H54 (cell line): Measurements from ENCODE around the gene MDC1.
"Not testable (repeated sequence)": the region's sequence is repeated elsewhere in the genome, so short reads cannot be mapped to it uniquely, and the experiment has no call there.

Experiments
- DNase-seq: peaks from one replicate; pipeline ENCODE4 v3.0.0; 2011; ENCODE audit warnings: low spot score, mixed read lengths; ENCODE audit not compliant: insufficient read length
- FAIRE-seq: peaks from 3 replicates; lab custom pipeline; 2011; peaks lifted over from hg19 to GRCh38; lab: Jason Lieb, UNC
- POLR2A ChIP-seq: IDR thresholded peaks from 2 replicates; pipeline ENCODE4 v1.6.1; 2011; ENCODE audit warnings: low read depth, mild to moderate bottlenecking, low read length

Gene MDC1, protein sequence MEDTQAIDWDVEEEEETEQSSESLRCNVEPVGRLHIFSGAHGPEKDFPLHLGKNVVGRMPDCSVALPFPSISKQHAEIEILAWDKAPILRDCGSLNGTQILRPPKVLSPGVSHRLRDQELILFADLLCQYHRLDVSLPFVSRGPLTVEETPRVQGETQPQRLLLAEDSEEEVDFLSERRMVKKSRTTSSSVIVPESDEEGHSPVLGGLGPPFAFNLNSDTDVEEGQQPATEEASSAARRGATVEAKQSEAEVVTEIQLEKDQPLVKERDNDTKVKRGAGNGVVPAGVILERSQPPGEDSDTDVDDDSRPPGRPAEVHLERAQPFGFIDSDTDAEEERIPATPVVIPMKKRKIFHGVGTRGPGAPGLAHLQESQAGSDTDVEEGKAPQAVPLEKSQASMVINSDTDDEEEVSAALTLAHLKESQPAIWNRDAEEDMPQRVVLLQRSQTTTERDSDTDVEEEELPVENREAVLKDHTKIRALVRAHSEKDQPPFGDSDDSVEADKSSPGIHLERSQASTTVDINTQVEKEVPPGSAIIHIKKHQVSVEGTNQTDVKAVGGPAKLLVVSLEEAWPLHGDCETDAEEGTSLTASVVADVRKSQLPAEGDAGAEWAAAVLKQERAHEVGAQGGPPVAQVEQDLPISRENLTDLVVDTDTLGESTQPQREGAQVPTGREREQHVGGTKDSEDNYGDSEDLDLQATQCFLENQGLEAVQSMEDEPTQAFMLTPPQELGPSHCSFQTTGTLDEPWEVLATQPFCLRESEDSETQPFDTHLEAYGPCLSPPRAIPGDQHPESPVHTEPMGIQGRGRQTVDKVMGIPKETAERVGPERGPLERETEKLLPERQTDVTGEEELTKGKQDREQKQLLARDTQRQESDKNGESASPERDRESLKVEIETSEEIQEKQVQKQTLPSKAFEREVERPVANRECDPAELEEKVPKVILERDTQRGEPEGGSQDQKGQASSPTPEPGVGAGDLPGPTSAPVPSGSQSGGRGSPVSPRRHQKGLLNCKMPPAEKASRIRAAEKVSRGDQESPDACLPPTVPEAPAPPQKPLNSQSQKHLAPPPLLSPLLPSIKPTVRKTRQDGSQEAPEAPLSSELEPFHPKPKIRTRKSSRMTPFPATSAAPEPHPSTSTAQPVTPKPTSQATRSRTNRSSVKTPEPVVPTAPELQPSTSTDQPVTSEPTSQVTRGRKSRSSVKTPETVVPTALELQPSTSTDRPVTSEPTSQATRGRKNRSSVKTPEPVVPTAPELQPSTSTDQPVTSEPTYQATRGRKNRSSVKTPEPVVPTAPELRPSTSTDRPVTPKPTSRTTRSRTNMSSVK (N-terminal part only)

DNA sequence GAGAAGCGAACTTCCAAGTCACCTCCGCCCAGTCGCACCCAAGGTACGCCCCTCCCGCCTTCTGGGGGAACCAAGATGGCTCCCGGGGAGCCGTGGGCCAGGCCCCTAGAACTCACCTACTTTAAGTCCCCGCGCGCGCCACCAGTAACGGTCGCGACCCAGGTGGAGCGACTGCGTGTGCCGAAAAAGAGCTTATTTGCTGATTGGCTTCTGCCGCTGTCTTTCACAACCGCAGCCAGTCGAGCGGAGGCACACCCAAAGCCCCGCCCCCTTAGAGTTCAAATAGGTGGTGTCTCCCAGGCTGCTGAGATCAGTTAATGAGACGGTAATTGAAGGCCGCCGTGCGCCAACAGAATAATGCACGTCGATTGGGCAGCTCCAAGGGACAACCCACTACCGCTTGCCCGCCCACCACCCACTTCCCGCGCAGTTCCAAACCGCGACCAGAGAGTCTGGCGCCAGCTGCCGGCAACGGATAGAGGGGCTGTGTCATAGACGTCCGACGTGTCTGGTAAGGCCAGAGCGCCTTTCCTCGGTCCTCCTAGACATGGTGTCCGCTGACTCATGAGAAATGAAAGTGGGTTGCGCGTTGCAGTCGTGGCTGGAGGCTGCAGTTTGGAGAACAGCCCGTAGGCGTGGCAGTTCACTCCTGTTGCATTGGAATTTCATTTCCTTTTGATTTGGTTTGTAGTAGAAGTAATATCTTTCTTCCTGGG is at the start of gene MDC1:
Gene MDC1 (minus strand): TSS at position 153 of the 716 bp plus-strand sequence. CDS start 2,106 bp downstream, outside the sequence.
- DNase-seq (peak; percentile 96), FAIRE-seq (peak; percentile 80)
- TF ChIP-seq POLR2A, result peak; percentile 32; the same call in 1 of the 2 replicates

DNA sequence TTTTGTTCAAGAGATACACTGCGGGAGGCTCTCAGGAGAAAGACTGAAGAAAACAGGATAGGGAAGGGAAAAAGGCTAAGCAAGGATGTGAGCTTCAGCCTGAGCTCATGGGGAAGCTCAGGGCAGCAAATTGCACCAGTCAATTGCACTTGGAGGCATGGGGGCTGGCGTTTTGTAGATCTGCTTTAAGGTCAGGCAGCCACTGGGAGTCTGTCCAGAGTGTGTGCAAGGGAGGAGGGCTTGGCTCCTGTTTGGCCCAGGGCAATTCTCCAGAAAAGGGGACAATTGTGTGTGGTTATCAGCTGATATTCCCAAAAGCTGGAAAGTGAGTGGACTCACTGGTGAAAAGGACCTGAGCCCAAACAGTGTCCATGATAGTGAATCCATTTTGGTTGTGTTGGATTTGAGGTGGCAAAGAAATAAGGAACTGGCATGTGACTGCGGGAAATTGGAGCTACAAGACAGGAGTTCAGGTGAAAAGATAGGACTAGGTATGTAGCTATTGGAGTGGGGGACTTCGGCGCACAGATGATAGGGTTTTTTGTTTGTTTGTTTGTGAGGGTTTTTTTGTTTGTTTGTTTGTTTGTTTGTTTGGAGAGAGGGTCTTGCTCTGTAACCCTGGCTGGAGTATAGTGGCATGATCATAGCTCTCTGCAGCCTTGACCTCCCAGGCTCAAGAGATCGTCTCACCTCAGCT is 49.5 kb upstream of the MDC1 start:
- no peak for FAIRE-seq
- TF ChIP-seq POLR2A, result no peak
- DNase-seq, result no peak

DNA sequence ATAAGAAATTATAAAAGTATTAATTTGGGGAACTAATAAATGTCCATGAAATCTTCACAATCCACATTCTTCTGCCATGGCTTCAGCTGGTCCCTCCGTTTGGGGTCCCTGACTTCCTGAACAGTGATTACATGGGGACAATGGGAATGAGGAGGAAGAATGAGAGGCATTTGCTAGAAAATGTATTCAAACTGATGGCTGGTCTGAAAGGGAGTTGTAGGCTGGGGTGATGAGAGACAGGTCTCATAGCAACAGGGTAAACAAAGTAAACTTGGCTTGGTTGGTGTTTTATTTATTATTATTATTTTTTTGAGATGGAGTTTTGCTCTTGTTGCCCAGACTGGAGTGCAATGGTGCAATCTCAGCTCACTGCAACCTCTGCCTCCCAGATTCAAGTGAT is 48.4 kb upstream of the MDC1 start:
- not testable (repeated sequence) for FAIRE-seq, DNase-seq

DNA sequence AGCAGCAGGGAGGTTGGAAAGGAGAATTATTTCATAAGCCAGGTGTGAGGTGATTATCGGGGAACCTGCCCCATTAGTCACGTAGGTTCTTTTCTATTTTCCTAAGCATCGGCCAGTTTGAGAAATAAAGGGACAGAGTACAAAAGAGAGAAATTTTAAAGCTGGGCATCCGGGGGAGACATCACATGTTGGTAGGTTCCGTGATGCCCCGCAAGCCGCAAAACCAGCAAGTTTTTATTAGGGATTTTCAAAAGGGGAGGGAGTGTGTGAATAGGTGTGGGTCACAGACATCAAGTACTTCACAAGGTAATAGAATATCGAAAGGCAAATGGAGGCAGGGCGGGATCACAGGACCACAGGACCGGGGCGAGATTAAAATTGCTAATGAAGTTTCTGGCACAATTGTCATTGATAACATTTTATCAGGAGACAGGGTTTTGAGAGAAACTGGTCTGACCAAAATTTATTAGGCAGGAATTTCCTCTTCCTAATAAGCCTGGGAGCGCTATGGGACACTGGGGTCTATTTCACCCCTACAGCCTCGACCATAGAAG is 47.5 kb upstream of the MDC1 start:
- not testable (repeated sequence) for FAIRE-seq

DNA sequence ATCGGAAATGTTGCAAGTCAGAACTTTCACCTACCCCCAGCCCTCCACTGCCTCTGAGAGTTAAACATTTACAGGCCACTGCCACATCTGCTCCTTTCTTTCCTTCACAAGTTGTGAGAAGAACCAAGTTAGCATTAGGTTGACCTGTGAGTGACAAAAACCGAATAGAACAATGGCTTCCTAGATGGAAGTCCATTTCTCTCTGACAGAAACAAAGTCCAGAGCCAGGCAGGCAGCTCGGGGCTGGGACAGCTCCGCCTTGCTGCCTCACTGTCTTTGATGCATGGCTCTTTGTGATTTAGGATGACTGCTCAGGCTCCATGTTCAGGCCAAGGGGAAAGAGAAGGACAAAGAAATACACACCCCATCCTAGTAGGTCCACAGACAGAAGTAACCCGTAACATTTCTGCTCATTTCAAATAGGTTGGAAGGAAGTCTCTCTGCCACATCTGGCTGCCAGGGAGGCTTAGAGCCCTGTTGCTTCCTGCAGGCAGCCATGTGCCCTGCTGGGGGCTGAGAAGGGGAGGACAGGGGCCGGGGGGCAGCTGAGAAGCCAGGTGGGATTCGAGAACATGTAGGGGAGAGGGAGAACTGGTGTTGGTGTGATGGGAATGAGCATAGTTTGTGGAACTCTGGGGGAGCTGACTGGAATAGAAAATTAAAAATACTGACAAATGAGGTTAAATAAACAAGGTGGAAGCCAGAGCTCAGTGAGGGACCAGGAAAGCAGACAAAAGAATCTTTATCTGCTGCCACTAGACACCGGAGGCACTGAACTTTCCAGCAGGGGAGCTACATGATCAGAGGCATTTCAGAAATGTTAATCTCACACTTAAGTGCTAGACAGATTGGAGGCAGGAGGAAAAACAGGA is 46.8 kb upstream of the MDC1 start:
- no peak for FAIRE-seq
- no peak for DNase-seq
- no peak for TF ChIP-seq POLR2A

More for the DNA sequence above, 47.5 kb upstream of the MDC1 start:
- not testable (repeated sequence) for DNase-seq

DNA sequence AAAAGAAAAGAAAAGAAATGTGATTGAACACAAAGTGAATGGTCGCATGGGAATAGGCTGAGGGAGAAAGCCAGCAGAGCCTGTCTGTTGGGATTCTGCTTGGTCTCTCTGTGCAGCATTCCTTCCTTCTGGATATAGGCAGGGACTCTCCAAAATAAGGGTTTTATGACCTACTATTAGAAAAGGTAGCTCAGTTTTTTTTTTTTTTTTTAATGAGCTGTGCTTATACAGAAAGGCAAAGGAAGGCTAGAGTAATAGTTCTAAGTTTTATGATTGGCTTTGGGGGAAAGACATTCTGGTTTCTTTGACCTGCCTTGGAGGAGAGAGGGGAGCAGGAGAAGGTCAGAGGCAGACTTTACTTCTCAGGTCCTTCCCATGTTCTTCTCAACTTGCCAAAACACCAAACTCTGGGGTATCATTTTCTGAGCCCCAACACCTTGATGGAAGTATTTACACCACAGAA is 46.1 kb upstream of the MDC1 start:
- FAIRE-seq, result no peak
- no peak for TF ChIP-seq POLR2A
- DNase-seq, result no peak

DNA sequence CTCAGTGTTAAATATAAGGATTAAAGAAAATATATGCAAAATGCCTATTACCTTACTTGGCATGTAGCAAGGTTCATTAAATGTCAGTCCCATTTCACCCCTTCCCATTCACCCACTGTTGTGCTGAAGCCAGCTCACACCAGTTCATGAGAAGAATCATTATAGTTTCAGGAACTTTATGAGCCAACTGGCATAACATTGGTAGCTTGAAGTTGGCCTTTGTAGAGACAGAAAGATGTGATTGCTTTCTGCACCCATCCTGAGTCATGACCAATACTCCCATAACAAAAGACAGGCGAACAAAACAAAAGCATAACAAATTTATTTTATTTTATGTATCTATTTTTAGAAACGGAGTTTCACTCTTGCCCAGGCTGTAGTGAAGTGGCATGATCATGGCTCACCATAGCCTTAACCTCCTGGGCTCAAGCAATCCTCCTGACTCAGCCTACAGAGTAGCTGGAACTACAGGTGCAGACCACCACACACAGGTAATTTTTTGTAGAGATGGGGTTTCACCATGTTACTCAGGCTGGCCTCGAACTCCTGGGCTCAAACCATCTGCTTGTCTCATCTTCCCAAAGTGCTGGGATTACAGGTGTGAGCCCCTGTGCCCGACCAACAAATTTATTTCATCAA is 44.8 kb upstream of the MDC1 start:
- FAIRE-seq (no peak), DNase-seq (no peak)
- no peak for TF ChIP-seq POLR2A

DNA sequence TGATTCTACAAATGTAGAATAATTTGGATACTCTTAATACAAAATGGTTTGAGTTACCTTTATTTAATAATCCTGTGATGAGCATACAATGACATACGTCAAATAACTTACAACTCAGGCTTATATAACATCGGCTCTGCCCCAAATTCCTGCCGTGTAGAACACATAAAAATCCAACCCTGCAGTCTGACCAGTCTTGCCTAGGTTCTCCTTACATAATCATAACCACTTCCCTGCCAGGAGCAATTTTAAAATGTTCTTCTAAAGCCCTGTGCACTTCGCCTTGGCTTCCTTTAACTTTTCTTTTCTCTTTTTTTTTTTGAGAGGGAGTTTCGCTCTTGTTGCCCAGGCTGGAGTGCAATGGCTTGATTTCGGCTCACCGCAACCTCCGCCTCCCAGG is 43.5 kb upstream of the MDC1 start:
- FAIRE-seq, result no peak
- TF ChIP-seq POLR2A, result no peak
- no peak for DNase-seq

DNA sequence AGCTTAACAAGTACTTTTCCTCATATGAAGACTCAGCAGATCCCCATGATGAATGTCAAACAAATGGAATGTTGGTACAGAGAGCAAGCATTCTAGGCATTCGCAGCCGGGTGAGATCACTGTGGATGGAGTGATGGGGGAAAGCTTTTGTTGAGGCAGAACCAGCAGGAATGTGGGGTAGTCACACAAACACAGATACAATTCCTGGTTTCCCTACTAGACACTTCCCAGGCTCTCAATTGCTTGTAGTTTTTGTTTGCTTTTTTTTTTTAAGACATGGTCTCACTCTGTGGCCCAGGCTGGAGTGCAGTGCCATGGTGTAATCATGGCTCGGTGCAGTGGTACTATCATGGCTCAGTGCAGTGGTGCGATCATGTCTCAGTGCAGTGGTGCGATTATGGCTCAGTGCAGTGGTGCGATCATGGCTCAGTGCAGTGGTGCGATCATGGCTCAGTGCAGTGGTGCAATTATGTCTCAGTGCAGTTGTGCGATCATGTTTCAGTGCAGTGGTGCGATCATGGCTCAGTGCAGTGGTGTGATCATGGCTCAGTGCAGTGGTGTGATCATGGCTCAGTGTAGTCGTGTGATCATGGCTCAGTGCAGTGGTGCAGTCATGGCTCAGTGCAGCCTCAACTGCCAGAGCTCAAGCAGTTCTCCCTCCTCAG is 42.6 kb upstream of the MDC1 start:
- FAIRE-seq (peak; percentile 79), DNase-seq (no peak)
- TF ChIP-seq POLR2A, result 0 out of 2 replicates have a peak, but pooled peaks have one; percentile 16

DNA sequence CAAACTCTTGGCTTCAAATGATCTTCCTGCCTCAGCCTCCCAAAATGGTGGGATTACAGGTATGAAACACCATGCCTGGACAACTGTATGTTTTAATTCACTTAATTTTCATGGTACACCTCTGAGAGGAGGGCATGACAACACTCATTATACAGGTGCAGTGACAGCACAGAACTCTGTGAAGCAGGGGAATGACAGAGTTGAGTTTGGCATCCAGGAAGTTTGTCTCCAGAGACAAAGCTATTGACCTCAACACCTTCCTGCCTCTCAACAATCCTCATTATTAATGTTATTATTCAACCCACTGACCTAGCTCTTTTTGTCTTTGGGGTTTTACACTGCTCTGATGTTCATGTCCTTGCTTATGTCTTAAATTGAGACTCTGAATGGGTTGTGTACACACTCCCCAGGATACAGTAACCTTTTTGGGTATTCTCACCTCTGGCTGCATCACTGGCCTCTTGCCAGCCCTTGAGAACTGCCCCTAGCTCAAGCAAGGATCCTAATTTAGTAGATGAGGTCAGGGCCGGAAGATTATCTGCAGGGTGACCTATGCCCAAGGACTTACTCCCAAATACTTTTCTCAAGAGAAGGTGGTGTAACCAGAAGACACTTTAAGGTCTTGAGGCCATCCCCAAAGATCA is 40.3 kb upstream of the MDC1 start:
- TF ChIP-seq POLR2A, result no peak
- FAIRE-seq (no peak), DNase-seq (no peak)

DNA sequence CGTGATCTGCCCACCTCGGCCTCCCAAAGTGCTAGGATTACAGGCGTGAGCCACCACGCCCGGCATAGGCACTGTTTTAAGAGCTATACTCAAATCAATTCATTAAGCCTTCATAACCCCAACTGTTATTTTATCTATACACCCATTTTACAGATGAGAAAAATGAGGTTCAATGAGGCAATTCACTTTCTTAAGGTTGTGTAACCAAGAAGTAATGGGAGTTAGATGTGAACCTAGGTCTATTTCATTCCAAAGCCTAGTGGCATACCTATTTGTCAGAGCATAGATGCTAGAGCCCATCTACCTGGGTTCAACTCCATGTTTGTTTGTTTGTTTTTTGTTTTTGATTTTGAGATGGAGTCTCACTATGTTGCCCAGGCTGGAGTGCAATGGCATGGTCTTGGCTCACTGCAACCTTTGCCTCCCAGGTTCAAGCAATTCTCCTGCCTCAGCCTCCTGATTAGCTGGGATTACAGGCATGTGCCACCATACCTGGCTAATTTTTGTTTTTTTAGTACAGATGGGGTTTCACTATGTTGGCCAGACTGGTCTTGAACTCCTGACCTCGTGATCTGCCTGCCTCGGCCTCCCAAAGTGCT is 39.4 kb upstream of the MDC1 start:
- FAIRE-seq, DNase-seq: not testable (repeated sequence)
